Inferior parietal cortex (tissue), 1 donor: ENCODE data around the gene SPATA31C2.
"Not testable (repeated sequence)": the region's sequence is repeated elsewhere in the genome, so short reads cannot be mapped to it uniquely, and the experiment has no call there.

Experiments
- DNase-seq: peaks from one replicate; pipeline ENCODE4 v3.0.0-alpha.2; 2016; ENCODE audit errors: extremely low spot score

The SPATA31C2 gene

GRCh38 chr9:88123413-88123812 lies 14.9 kb downstream of the SPATA31C2 start:
- not testable (repeated sequence) for DNase-seq

DNA sequence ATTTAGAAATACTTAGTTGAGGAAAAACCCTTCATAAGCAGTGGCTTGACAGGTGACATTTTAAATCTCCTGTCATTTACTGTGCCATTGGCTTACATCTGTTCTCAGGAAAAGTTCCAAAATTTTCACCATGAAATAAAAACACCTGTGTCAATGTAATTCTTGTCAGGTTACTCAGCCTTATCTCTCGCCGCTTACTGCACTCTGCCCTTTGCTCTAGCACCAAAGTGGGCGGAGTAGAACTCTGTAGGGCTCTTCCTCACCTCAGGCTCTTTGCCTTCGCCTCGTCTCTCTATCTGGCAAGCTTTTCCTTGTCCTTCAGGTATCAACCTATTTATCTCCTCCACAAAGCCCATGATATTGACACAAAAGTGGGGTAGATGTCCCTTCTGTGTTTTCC lies 20.2 kb downstream of the SPATA31C2 start:
- DNase-seq, result not testable (repeated sequence)

DNA sequence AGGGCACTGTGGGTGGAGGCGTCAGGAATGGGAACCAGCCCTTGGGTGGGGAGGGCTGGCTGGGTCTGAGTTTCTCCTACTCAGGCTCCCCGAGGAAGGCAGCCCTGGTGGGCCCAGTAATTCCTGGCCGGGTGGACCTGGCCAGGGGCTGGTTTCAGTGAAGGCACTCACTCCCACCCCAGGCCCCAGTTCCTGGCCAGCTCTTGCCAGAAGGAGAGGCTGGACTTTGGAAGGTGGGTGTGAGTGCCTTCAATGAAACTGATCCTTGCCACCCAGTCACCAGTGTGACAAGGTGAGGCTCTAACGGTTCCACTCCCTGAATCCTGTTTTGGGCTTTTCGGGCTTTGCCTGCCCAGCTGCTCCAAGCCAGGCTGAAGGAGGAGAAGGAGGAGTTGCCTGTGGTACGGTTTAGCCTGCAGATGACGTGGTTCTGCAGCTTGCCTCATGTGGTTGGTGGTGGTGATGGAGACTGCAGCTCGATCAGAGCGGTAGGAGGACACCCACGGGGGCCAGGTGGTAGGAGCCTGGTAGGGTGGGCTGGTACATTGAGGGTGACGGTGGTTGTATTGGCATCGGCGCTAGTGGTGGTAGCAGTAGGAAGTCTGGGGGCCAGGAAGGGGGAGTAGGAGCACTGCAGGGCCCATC lies 23.2 kb downstream of the SPATA31C2 start:
- not testable (repeated sequence) for DNase-seq

DNA sequence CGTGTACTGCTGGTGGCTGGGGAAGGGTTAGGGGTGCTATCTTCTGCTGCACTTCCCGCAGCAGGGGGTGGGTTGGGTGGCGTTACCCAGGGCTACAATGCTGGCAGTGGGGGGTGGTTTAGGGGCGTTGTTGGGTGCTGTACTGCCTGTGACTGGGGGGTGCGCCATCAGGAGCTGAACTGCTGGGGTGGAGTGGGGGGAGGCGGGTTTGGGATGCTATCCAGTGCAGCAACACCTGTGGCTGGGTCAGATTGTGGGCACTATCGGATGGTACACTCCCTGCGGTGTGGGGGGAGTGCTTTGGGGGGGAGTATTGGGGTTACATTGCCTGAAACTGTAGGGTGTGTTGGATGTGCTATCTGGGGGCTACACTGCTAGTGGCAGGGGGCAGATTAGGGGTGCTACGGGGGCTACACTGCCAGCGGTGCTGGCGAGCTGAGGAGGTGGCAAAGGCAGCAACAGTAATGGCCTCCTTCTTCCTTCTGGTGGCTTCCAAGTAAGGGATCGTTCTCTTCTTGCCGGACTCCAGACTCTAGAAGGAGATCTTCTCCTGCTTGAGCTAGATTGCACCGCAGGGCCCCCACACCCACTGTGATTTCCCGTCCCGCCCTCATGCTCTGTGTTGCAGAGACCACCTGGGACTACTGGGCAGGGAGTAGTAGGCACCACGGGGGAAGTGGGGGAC lies 23.9 kb downstream of the SPATA31C2 start:
- not testable (repeated sequence) for DNase-seq

GRCh38 chr9:88113156-88114130 lies 24.8 kb downstream of the SPATA31C2 start:
- not testable (repeated sequence) for DNase-seq

DNA sequence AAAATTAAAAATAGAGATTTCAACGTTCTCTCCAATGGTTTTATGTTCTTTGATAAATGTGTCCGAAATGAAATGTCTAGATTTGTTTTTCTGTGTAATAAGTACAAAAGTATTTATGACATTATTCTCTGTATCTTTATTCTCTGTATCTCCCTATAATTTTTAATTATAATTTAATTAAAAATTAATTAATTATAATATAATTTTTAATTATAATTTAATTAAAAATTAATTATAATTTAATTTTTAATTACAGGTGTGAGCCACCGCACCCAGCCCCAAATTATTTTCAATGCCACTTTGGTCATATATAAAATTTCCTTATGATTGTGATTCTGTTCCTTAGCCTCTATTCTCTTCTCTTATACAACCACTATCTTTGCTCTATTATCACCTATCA lies 28.2 kb downstream of the SPATA31C2 start:
- no peak for DNase-seq

- no peak for DNase-seq
These were observed 29.5 kb downstream of the SPATA31C2 start for GRCh38 chr9:88108779-88109178.

- DNase-seq, result peak; percentile 42
These were observed 31.8 kb downstream of the SPATA31C2 start for GRCh38 chr9:88106492-88106891.

GRCh38 chr9:88092797-88093331 lies 45.4 kb downstream of the SPATA31C2 start:
- DNase-seq, result no peak

DNA sequence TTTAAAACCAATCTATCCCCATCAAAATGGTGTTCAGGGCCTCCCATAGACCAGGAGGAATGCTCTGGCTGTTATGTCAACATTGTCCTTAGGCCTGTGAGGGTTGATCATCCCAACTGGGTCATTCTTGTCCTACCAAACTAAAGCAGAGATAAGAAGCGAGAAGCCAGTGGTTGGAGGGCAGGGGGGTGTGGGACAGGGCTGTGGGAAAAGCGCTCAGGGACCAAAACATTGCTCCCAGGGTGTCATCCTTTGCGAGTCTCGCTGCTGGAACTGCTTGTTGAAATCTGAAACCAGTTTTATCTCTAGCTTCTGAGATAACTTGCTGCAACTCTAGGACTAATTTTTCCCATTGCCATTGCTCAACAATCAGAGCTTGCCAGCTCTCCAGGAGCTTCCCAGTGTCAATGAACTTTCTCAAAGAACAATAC lies 48.1 kb downstream of the SPATA31C2 start:
- no peak for DNase-seq

- no peak for DNase-seq
These were observed 50.4 kb downstream of the SPATA31C2 start for GRCh38 chr9:88087906-88088305.

DNA sequence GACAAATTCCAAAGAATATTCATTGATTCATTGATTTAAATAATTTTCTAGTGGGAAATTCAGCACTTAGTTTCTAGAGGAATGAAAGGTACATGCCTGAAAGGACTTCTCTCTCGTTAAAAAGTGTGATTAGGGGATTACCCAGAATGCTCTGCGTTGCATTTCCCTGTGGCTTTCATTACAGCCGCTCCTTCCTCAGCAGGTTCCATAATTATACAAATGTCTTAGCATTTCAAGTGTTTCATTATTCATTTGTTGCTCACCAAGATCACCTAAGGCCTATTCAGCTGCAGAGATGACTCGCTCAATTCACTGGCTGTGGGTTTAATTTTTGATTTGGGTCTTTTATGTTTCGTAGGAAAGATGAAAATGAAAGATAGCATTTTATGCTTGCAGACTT lies 52.8 kb downstream of the SPATA31C2 start:
- no peak for DNase-seq

GRCh38 chr9:88084357-88085183 lies 53.7 kb downstream of the SPATA31C2 start:
- no peak for DNase-seq
